WERI-Rb-1 (cell line): ENCODE data around the gene PIP5K1B.

Source experiments
- DNase-seq: peaks from one replicate; pipeline ENCODE4 v3.0.0-alpha.2; 2020
- H3K27ac ChIP-seq: fragments of 250-450 bp; sonication (Bioruptor Pico); 2 replicates; pipeline ENCODE4 v1.5.1; 2020; ENCODE audit warnings: mild to moderate bottlenecking, moderate library complexity
- H3K27me3 ChIP-seq: fragments of 250-450 bp; sonication (Bioruptor Pico); 2 replicates; pipeline ENCODE4 v1.5.1; 2021; ENCODE audit warnings: mild to moderate bottlenecking, low read depth, moderate library complexity; ENCODE audit not compliant: insufficient read depth, severe bottlenecking
- H3K36me3 ChIP-seq: fragments of 250-450 bp; sonication (Bioruptor Pico); 2 replicates; pipeline ENCODE4 v1.5.1; 2020; ENCODE audit warnings: mild to moderate bottlenecking, moderate library complexity
- H3K4me3 ChIP-seq: 2 replicates; pipeline ENCODE4 v1.5.1; 2011; ENCODE audit warnings: low read depth, mild to moderate bottlenecking, control low read depth, low read length
- H3K9me3 ChIP-seq: fragments of 250-450 bp; sonication (Bioruptor Pico); 2 replicates; pipeline ENCODE4 v1.5.1; 2021; ENCODE audit warnings: mild to moderate bottlenecking, moderate library complexity; ENCODE audit not compliant: severe bottlenecking
- CTCF ChIP-seq: IDR thresholded peaks from 2 replicates; pipeline ENCODE4 v1.5.1; 2011; ENCODE audit warnings: low read depth, mild to moderate bottlenecking, control low read depth, inconsistent platforms, low read length

The PIP5K1B gene

GRCh38 chr9:68844631-68845612, 139.9 kb downstream of the PIP5K1B start:
- TF ChIP-seq CTCF: peak; percentile 69
- Histone ChIP-seq H3K36me3 (no peaks in the 10 kb centered on the region), H3K9me3 (no peaks in the 10 kb centered on the region), H3K27me3 (peaks cover 43% of the 10 kb centered on the region), H3K27ac (no peak overlapping the region), H3K4me3 (no peak overlapping the region)
- peak; percentile 41 for DNase-seq

- peaks cover 44% of the 10 kb centered on the region for H3K27me3 ChIP-seq
- TF ChIP-seq CTCF: no peak
- no peak overlapping the region for H3K4me3 ChIP-seq
Measured at GRCh38 chr9:68847765-68848164, 142.7 kb downstream of the PIP5K1B start.

GRCh38 chr9:68851657-68852056, 146.6 kb downstream of the PIP5K1B start:
- peaks cover 28% of the 10 kb centered on the region for H3K27me3 ChIP-seq
- TF ChIP-seq CTCF: no peak
- no peak overlapping the region for H3K4me3 ChIP-seq
- H3K36me3 ChIP-seq: no peaks in the 10 kb centered on the region
- DNase-seq: no peak
- no peak overlapping the region for H3K27ac ChIP-seq
- no peaks in the 10 kb centered on the region for H3K9me3 ChIP-seq

More at GRCh38 chr9:68847765-68848164, 142.7 kb downstream of the PIP5K1B start:
- Histone ChIP-seq H3K9me3 (no peaks in the 10 kb centered on the region), H3K27ac (no peak overlapping the region), H3K36me3 (no peaks in the 10 kb centered on the region)
- DNase-seq: no peak

GRCh38 chr9:68852941-68853340, 147.9 kb downstream of the PIP5K1B start:
- no peak overlapping the region for H3K27ac ChIP-seq
- TF ChIP-seq CTCF: no peak
- no peak overlapping the region for H3K4me3 ChIP-seq
- H3K36me3 ChIP-seq: no peaks in the 10 kb centered on the region
- DNase-seq: no peak
- H3K27me3 ChIP-seq: peaks cover 25% of the 10 kb centered on the region
- H3K9me3 ChIP-seq: no peaks in the 10 kb centered on the region

- no peaks in the 10 kb centered on the region for H3K36me3 ChIP-seq
- DNase-seq: no peak
- no peak for TF ChIP-seq CTCF
- H3K27ac ChIP-seq: no peak overlapping the region
- peaks cover 35% of the 10 kb centered on the region for H3K27me3 ChIP-seq
- no peaks in the 10 kb centered on the region for H3K9me3 ChIP-seq
- H3K4me3 ChIP-seq: no peak overlapping the region
Measured at GRCh38 chr9:68859347-68859746, 154.3 kb downstream of the PIP5K1B start.

GRCh38 chr9:68860419-68860818, 155.4 kb downstream of the PIP5K1B start:
- Histone ChIP-seq H3K27me3 (peaks cover 35% of the 10 kb centered on the region), H3K9me3 (no peaks in the 10 kb centered on the region), H3K4me3 (no peak overlapping the region), H3K36me3 (no peaks in the 10 kb centered on the region), H3K27ac (no peak overlapping the region)
- DNase-seq: no peak
- TF ChIP-seq CTCF: no peak
